Measurements from ENCODE around the gene FAM168B.

FAM168B gene

GRCh38 chr2:131105156-131105949 is 12.1 kb upstream of the FAM168B start, which contains the start of gene PLEKHB2:
Gene PLEKHB2, plus strand, starts transcription at chr2:131105336. Its CDS starts 15,606 bp downstream, at chr2:131120942.
- DNase-seq (ENCODE audit: low read depth, low spot score) = peak; percentile 94
- H3K4me3 ChIP-seq (ENCODE audit: low read depth, low read length) = peak within 1 kb of the TSS; percentile 98
- in situ Hi-C loops (cut with HindIII; ENCODE audit: low sequenced_read_pairs) = no loop called here
- TF ChIP-seq CTCF (IDR thresholded peaks at IDR 0.05; ENCODE audit: low read depth, low read length) = peak; percentile 24

GRCh38 chr2:131104487-131105155 is 11.4 kb upstream of the FAM168B start:
- DNase-seq (ENCODE audit: low read depth, low spot score) = no peak
- in situ Hi-C loops (cut with HindIII; ENCODE audit: low sequenced_read_pairs) = no loop called here
- no peak for TF ChIP-seq CTCF (IDR thresholded peaks at IDR 0.05; ENCODE audit: low read depth, low read length)
- H3K4me3 ChIP-seq (ENCODE audit: low read depth, low read length) = peak overlapping the region; percentile 35

GRCh38 chr2:131103165-131103564 is 9.9 kb upstream of the FAM168B start:
- H3K4me3 ChIP-seq (ENCODE audit: low read depth, low read length) = no peak overlapping the region
- DNase-seq (ENCODE audit: low read depth, low spot score) = no peak
- no peak for TF ChIP-seq CTCF (IDR thresholded peaks at IDR 0.05; ENCODE audit: low read depth, low read length)
- in situ Hi-C loops (cut with HindIII; ENCODE audit: low sequenced_read_pairs) = no loop called here

GRCh38 chr2:131094463-131095281 is 1.4 kb upstream of the FAM168B start:
- DNase-seq (ENCODE audit: low read depth, low spot score) = no peak
- no peak for TF ChIP-seq CTCF (IDR thresholded peaks at IDR 0.05; ENCODE audit: low read depth, low read length)
- in situ Hi-C loops (cut with HindIII; ENCODE audit: low sequenced_read_pairs) = no loop called here
- no peak overlapping the region for H3K4me3 ChIP-seq (ENCODE audit: low read depth, low read length)

GRCh38 chr2:131093696-131094462 is 619 bp upstream of the FAM168B start:
- in situ Hi-C loops (cut with HindIII; ENCODE audit: low sequenced_read_pairs) = no loop called here
- TF ChIP-seq CTCF (IDR thresholded peaks at IDR 0.05; ENCODE audit: low read depth, low read length) = no peak
- peak overlapping the region; percentile 73 for H3K4me3 ChIP-seq (ENCODE audit: low read depth, low read length)
- DNase-seq (ENCODE audit: low read depth, low spot score) = no peak

Data from astrocyte of the spinal cord (primary cell).